Activated T-cell treated with anti-CD3 and anti-CD28 coated beads, Interleukin-2, amount 50 U/mL, for 72 hours (primary cell): ENCODE results near the gene CAPN8. TPM values are rescaled to one million over a fixed set of nuclear protein-coding genes. Genes with fewer than 3 reads are reported as not detected.
A peak's percentile ranks its signal among the peaks of the same experiment; 100 is the strongest.

Source experiments
- ATAC-seq, 2 donors: fragments of 150-1000 bp; cut with Tn5 transposase; replicated peaks in 1 of 2; 2 replicates each; pipeline ENCODE4 v1.10.0; 2021; ENCODE audit warnings: moderate library complexity in 2 of 2, mild to moderate bottlenecking in 1 of 2
- DNase-seq, 2 donors: peaks; one replicate each; pipeline ENCODE4 v3.0.0; 2021 to 2022; ENCODE audit warnings: mixed read lengths in 1 of 2
- H3K27ac Mint-ChIP-seq: one replicate; pipeline ENCODE4 v1.8.0; 2022; ENCODE audit warnings: mild to moderate bottlenecking, moderate library complexity, mixed read lengths
- H3K27me3 Mint-ChIP-seq: one replicate; pipeline ENCODE4 v1.8.0; 2022; ENCODE audit warnings: low read depth, mixed read lengths
- H3K36me3 Mint-ChIP-seq, 2 donors: one replicate each; pipeline ENCODE4 v1.8.0; 2022; ENCODE audit warnings: mixed read lengths in 2 of 2, mild to moderate bottlenecking in 1 of 2; ENCODE audit not compliant: insufficient read depth in 2 of 2
- H3K4me1 Mint-ChIP-seq: one replicate; pipeline ENCODE4 v1.8.0; 2022; ENCODE audit warnings: low read depth, mixed read lengths
- H3K4me3 Mint-ChIP-seq, 2 donors: one replicate each; pipeline ENCODE4 v1.8.0; 2022; ENCODE audit warnings: mild to moderate bottlenecking in 2 of 2, mixed read lengths in 2 of 2, moderate library complexity in 2 of 2
- H3K9me3 Mint-ChIP-seq, 2 donors: one replicate each; pipeline ENCODE4 v1.8.0; 2022; ENCODE audit warnings: mixed read lengths in 2 of 2
- total RNA-seq, 2 donors: library from RNA; stranded (reverse); gene quantifications; one replicate each; pipeline ENCODE4 v1.2.3, GENCODE V29; 2022

The CAPN8 gene
- total RNA-seq, 2 donors from 2014 or later, result not detected

GRCh38 chr1:223657978-223658377, 7.5 kb downstream of the CAPN8 start:
- Mint-ChIP-seq H3K27ac (no peak overlapping the region), H3K36me3 (no peaks in the 10 kb centered on the region)

GRCh38 chr1:223654083-223654482, 11.4 kb downstream of the CAPN8 start:
- Mint-ChIP-seq H3K4me1 (no peaks in the 10 kb centered on the region), H3K27ac (no peak overlapping the region), H3K4me3 (no peak overlapping the region), H3K9me3 (no peaks in the 10 kb centered on the region), H3K27me3 (peaks cover 11% of the 10 kb centered on the region), H3K36me3 (no peaks in the 10 kb centered on the region)
- no peak for DNase-seq
- ATAC-seq, result no peak

More at GRCh38 chr1:223657978-223658377, 7.5 kb downstream of the CAPN8 start:
- no peak for DNase-seq
- H3K4me1 Mint-ChIP-seq, result no peaks in the 10 kb centered on the region
- peaks cover 11% of the 10 kb centered on the region for H3K27me3 Mint-ChIP-seq
- no peak overlapping the region for H3K4me3 Mint-ChIP-seq
- no peak for ATAC-seq
- no peaks in the 10 kb centered on the region for H3K9me3 Mint-ChIP-seq

GRCh38 chr1:223653431-223653830, 12.1 kb downstream of the CAPN8 start:
- DNase-seq (no peak), ATAC-seq (no peak)
- peaks cover 11% of the 10 kb centered on the region for H3K27me3 Mint-ChIP-seq
- no peaks in the 10 kb centered on the region for H3K9me3 Mint-ChIP-seq
- H3K4me3 Mint-ChIP-seq, result no peak overlapping the region
- H3K36me3 Mint-ChIP-seq, result no peaks in the 10 kb centered on the region
- H3K27ac Mint-ChIP-seq, result no peak overlapping the region
- no peaks in the 10 kb centered on the region for H3K4me1 Mint-ChIP-seq

GRCh38 chr1:223653015-223653414, 12.5 kb downstream of the CAPN8 start:
- no peaks in the 10 kb centered on the region for H3K4me1 Mint-ChIP-seq
- DNase-seq (no peak), ATAC-seq (no peak)
- H3K36me3 Mint-ChIP-seq, result no peaks in the 10 kb centered on the region
- no peak overlapping the region for H3K4me3 Mint-ChIP-seq
- no peaks in the 10 kb centered on the region for H3K9me3 Mint-ChIP-seq
- no peak overlapping the region for H3K27ac Mint-ChIP-seq
- peaks cover 11% of the 10 kb centered on the region for H3K27me3 Mint-ChIP-seq

GRCh38 chr1:223652436-223652941, 13.0 kb downstream of the CAPN8 start:
- no peak for ATAC-seq
- no peak for DNase-seq
- Mint-ChIP-seq H3K27ac (no peak overlapping the region), H3K4me1 (no peaks in the 10 kb centered on the region), H3K27me3 (peaks cover 13% of the 10 kb centered on the region), H3K9me3 (no peaks in the 10 kb centered on the region), H3K4me3 (no peak overlapping the region), H3K36me3 (no peaks in the 10 kb centered on the region)

GRCh38 chr1:223651291-223651991, 14.1 kb downstream of the CAPN8 start:
- no peak overlapping the region for H3K4me3 Mint-ChIP-seq

GRCh38 chr1:223650465-223650864, 15.0 kb downstream of the CAPN8 start:
- no peaks in the 10 kb centered on the region for H3K36me3 Mint-ChIP-seq
- ATAC-seq (no peak), DNase-seq (no peak)
- H3K27ac Mint-ChIP-seq, result no peak overlapping the region
- H3K4me1 Mint-ChIP-seq, result no peaks in the 10 kb centered on the region
- peaks cover 19% of the 10 kb centered on the region for H3K27me3 Mint-ChIP-seq
- H3K9me3 Mint-ChIP-seq, result no peaks in the 10 kb centered on the region
- H3K4me3 Mint-ChIP-seq, result no peak overlapping the region

More at GRCh38 chr1:223651291-223651991, 14.1 kb downstream of the CAPN8 start:
- Mint-ChIP-seq H3K9me3 (no peaks in the 10 kb centered on the region), H3K4me1 (no peaks in the 10 kb centered on the region), H3K27ac (no peak overlapping the region), H3K27me3 (peaks cover 19% of the 10 kb centered on the region), H3K36me3 (no peaks in the 10 kb centered on the region)
- no peak for DNase-seq
- ATAC-seq, result no peak

- H3K36me3 Mint-ChIP-seq, result no peaks in the 10 kb centered on the region
- H3K4me3 Mint-ChIP-seq, result no peak overlapping the region
- peaks cover 17% of the 10 kb centered on the region for H3K27me3 Mint-ChIP-seq
- no peaks in the 10 kb centered on the region for H3K4me1 Mint-ChIP-seq
- no peak for DNase-seq
- no peak overlapping the region for H3K27ac Mint-ChIP-seq
- H3K9me3 Mint-ChIP-seq, result no peaks in the 10 kb centered on the region
- ATAC-seq, result no peak
Measured at GRCh38 chr1:223649222-223649621, 16.3 kb downstream of the CAPN8 start.

- Mint-ChIP-seq H3K27me3 (peaks cover 18% of the 10 kb centered on the region), H3K27ac (no peak overlapping the region), H3K4me3 (no peak overlapping the region), H3K36me3 (no peaks in the 10 kb centered on the region), H3K4me1 (no peaks in the 10 kb centered on the region), H3K9me3 (no peaks in the 10 kb centered on the region)
- DNase-seq (no peak), ATAC-seq (no peak)
Measured at GRCh38 chr1:223647249-223647648, 18.3 kb downstream of the CAPN8 start.

- DNase-seq (no peak), ATAC-seq (no peak)
- no peaks in the 10 kb centered on the region for H3K4me1 Mint-ChIP-seq
- no peak overlapping the region for H3K27ac Mint-ChIP-seq
- peaks cover 6% of the 10 kb centered on the region in 2 donors for H3K9me3 Mint-ChIP-seq
- peaks cover 28% of the 10 kb centered on the region for H3K27me3 Mint-ChIP-seq
- H3K4me3 Mint-ChIP-seq, result no peak overlapping the region
- H3K36me3 Mint-ChIP-seq, result peaks cover 6% of the 10 kb centered on the region in 2 donors
Measured at GRCh38 chr1:223645903-223646302, 19.6 kb downstream of the CAPN8 start.

GRCh38 chr1:223642237-223642636, 23.3 kb downstream of the CAPN8 start:
- peaks cover 5% of the 10 kb centered on the region for H3K4me1 Mint-ChIP-seq
- H3K27ac Mint-ChIP-seq, result no peak overlapping the region
- H3K4me3 Mint-ChIP-seq, result no peak overlapping the region
- ATAC-seq (no peak), DNase-seq (no peak)
- peaks cover 41% of the 10 kb centered on the region for H3K27me3 Mint-ChIP-seq
- peaks cover 11 to 17% of the 10 kb centered on the region in 2 donors for H3K9me3 Mint-ChIP-seq
- peaks cover 17 to 18% of the 10 kb centered on the region in 2 donors for H3K36me3 Mint-ChIP-seq

GRCh38 chr1:223641523-223642039, 23.9 kb downstream of the CAPN8 start:
- Mint-ChIP-seq H3K36me3 (peaks cover 17 to 18% of the 10 kb centered on the region in 2 donors), H3K9me3 (peaks cover 11 to 20% of the 10 kb centered on the region in 2 donors), H3K4me3 (no peak overlapping the region), H3K27me3 (peaks cover 42% of the 10 kb centered on the region), H3K27ac (no peak overlapping the region), H3K4me1 (peaks cover 5% of the 10 kb centered on the region)
- DNase-seq (no peak), ATAC-seq (no peak)

- peaks cover 11 to 21% of the 10 kb centered on the region in 2 donors for H3K9me3 Mint-ChIP-seq
- H3K27ac Mint-ChIP-seq, result no peak overlapping the region
- DNase-seq (peak in 1 of 2 donors; percentile 22), ATAC-seq (peak; percentile 62 to 83)
- peaks cover 42% of the 10 kb centered on the region for H3K27me3 Mint-ChIP-seq
- no peak overlapping the region for H3K4me3 Mint-ChIP-seq
- H3K36me3 Mint-ChIP-seq, result peaks cover 17 to 18% of the 10 kb centered on the region in 2 donors
- H3K4me1 Mint-ChIP-seq, result peaks cover 5% of the 10 kb centered on the region
Measured at GRCh38 chr1:223639331-223639749, 26.2 kb downstream of the CAPN8 start.
